GM10248 (cell line): ENCODE results near the gene TMEM154.
"Not testable (repeated sequence)": the region's sequence is repeated elsewhere in the genome, so short reads cannot be mapped to it uniquely, and the experiment has no call there.

Source experiments
- CTCF ChIA-PET: fragments of 300-600 bp; sonication (Branson Sonifier 250); formaldehyde crosslinking; extraction: SDS; loops from one replicate; lab custom pipeline; 2021; ENCODE audit warnings: antibody characterized with exemption; lab: Yijun Ruan, JAX
- POLR2A ChIA-PET: fragments of 350-650 bp; sonication (Branson Sonifier 250); formaldehyde crosslinking; extraction: SDS; loops from one replicate; lab custom pipeline; 2020; ENCODE audit warnings: antibody characterized with exemption; lab: Yijun Ruan, JAX
- DNase-seq: peaks from one replicate; pipeline ENCODE4 v3.0.0; 2012; ENCODE audit errors: extremely low spot score
- CTCF ChIP-seq: IDR thresholded peaks from 2 replicates; pipeline ENCODE4 v1.5.1; 2012; ENCODE audit warnings: mild to moderate bottlenecking, low read depth; ENCODE audit errors: extremely low read depth, missing control alignments, control extremely low read depth

The TMEM154 gene

GRCh38 chr4:152665691-152666395, 14.0 kb downstream of the TMEM154 start:
- no peak for TF ChIP-seq CTCF
- POLR2A ChIA-PET = interaction anchor here (0.7 kb wide), 1 partner anchor 19 kb away, joined by 3 read pairs; no protein-coding TSS in a partner anchor
- no peak for DNase-seq
- CTCF ChIA-PET = interaction anchor here (1.1 to 4.2 kb wide), 7 partner anchors 12 to 257 kb away, joined by 3 to 38 read pairs (median 5); partner anchors contain the start of gene TMEM154

GRCh38 chr4:152664067-152664378, 15.8 kb downstream of the TMEM154 start:
- DNase-seq, POLR2A ChIA-PET: not testable (repeated sequence)
- CTCF ChIA-PET = interaction anchor here (0.7 to 4.2 kb wide), 8 partner anchors 14 to 163 kb away, joined by 3 to 38 read pairs (median 6); partner anchors contain the start of gene TMEM154

- ChIA-PET POLR2A (no interaction called here), CTCF (interaction anchor here (0.7 to 4.2 kb wide), 9 partner anchors 14 to 162 kb away, joined by 3 to 38 read pairs (median 5); partner anchors contain the start of gene TMEM154)
- peak; percentile 53 for DNase-seq
- TF ChIP-seq CTCF = no peak
Observed at GRCh38 chr4:152663203-152664066, 16.4 kb downstream of the TMEM154 start.

- POLR2A ChIA-PET = no interaction called here
- CTCF ChIA-PET = interaction anchor here (0.8 to 4.2 kb wide), 7 partner anchors 10 to 161 kb away, joined by 3 to 38 read pairs (median 5); partner anchors contain the start of gene TMEM154
- DNase-seq = no peak
- TF ChIP-seq CTCF = no peak
Observed at GRCh38 chr4:152661649-152662048, 18.1 kb downstream of the TMEM154 start.

GRCh38 chr4:152660526-152660925, 19.3 kb downstream of the TMEM154 start:
- ChIA-PET POLR2A (no interaction called here), CTCF (interaction anchor here (0.8 to 2.2 kb wide), 10 partner anchors 9 to 237 kb away, joined by 3 to 7 read pairs (median 3); no protein-coding TSS in a partner anchor)
- no peak for TF ChIP-seq CTCF
- DNase-seq = no peak

- CTCF ChIA-PET = interaction anchor here (0.8 to 1.4 kb wide), 5 partner anchors 11 to 76 kb away, joined by 3 to 4 read pairs (median 3); no protein-coding TSS in a partner anchor
- TF ChIP-seq CTCF = no peak
- POLR2A ChIA-PET = no interaction called here
- no peak for DNase-seq
Observed at GRCh38 chr4:152659806-152660205, 20.0 kb downstream of the TMEM154 start.
